Endothelial cell of umbilical vein (primary cell): Measurements from ENCODE around the gene CLSTN2. TPM values are rescaled to one million over a fixed set of nuclear protein-coding genes. Genes with fewer than 3 reads are reported as not detected.

Experiments
- BruUV-seq: library from RNA; stranded (reverse); fragments of 400-500 nt; replicated peaks from 2 replicates; lab custom pipeline; 2021; lab: Mats Ljungman, UMichigan
- CTCF ChIA-PET: fragments of 300-600, 350-600 bp; sonication (Branson Sonifier 250); formaldehyde crosslinking; loops from one replicate; lab custom pipeline; 2021; ENCODE audit warnings: antibody characterized with exemption, inconsistent platforms; lab: Charles Lee
- POLR2A ChIA-PET: fragments of 300-600, 350-600 bp; sonication (Branson Sonifier 250); formaldehyde crosslinking; loops from one replicate; lab custom pipeline; 2021; ENCODE audit warnings: antibody characterized with exemption, inconsistent platforms; lab: Charles Lee
- DNase-seq: peaks from one replicate; pipeline ENCODE4 v3.0.0-alpha.2; 2011; ENCODE audit warnings: low read depth, low spot score
- FAIRE-seq: peaks from 2 replicates; lab custom pipeline; 2011; peaks lifted over from hg19 to GRCh38; lab: Jason Lieb, UNC
- H2AFZ ChIP-seq: 2 replicates; pipeline ENCODE4 v1.6.0; 2012; ENCODE audit warnings: low read depth, low read length, control low read depth, inconsistent platforms
- H3K27ac ChIP-seq: 2 replicates; pipeline ENCODE4 v1.5.1; 2011; ENCODE audit warnings: low read depth, mild to moderate bottlenecking, control low read depth, low read length, moderate library complexity; ENCODE audit not compliant: insufficient read depth
- H3K27me3 ChIP-seq, 2 experiments: 2 replicates each; pipeline versions ENCODE4 v1.6.0 to v1.6.1; 2011; ENCODE audit warnings: low read length in 2 of 2, mixed read lengths in 1 of 2; ENCODE audit not compliant: control insufficient read depth in 2 of 2, insufficient read depth in 2 of 2
- H3K36me3 ChIP-seq, 2 experiments: 2 replicates in 1 of 2; 3 replicates in 1 of 2; pipeline ENCODE4 v1.5.1; 2011; ENCODE audit warnings: low read length in 2 of 2, mild to moderate bottlenecking in 1 of 2, moderate library complexity in 1 of 2; ENCODE audit not compliant: control insufficient read depth in 2 of 2, insufficient read depth in 2 of 2; ENCODE audit errors: extremely low read depth in 1 of 2
- H3K4me1 ChIP-seq: 3 replicates; pipeline ENCODE4 v1.5.1; 2011; ENCODE audit warnings: mild to moderate bottlenecking, low read length; ENCODE audit not compliant: control insufficient read depth, insufficient read depth; ENCODE audit errors: extremely low read depth
- H3K4me2 ChIP-seq: 2 replicates; pipeline ENCODE4 v1.6.1; 2011; ENCODE audit warnings: low read length, control low read depth, mixed read lengths; ENCODE audit not compliant: insufficient read depth
- H3K4me3 ChIP-seq, 3 experiments: fragments of 200-600 bp in 1 of 3; sonication (generic), shearing (Covaris generic) in 1 of 3; replicated peaks in 1 of 3; 2 replicates each; pipeline ENCODE4 v1.5.1; 2011 to 2016; ENCODE audit warnings: control low read depth in 3 of 3, low read length in 3 of 3, mild to moderate bottlenecking in 2 of 3, inconsistent platforms in 1 of 3, low read depth in 1 of 3, moderate library complexity in 1 of 3; ENCODE audit not compliant: insufficient read depth in 1 of 3
- H3K79me2 ChIP-seq: 2 replicates; pipeline ENCODE4 v1.6.0; 2012; ENCODE audit warnings: low read length, inconsistent platforms; ENCODE audit not compliant: control insufficient read depth, insufficient read depth
- H3K9ac ChIP-seq: replicated peaks from 2 replicates; pipeline ENCODE3; 2011; ENCODE audit warnings: low read length, control low read depth; ENCODE audit not compliant: insufficient read depth; ENCODE audit errors: extremely low read depth
- H3K9me1 ChIP-seq: replicated peaks from 3 replicates; pipeline ENCODE4 v1.6.0; 2011; ENCODE audit warnings: mild to moderate bottlenecking, low read length; ENCODE audit not compliant: control insufficient read depth, insufficient read depth; ENCODE audit errors: extremely low read depth
- H3K9me3 ChIP-seq: replicated peaks from 2 replicates; pipeline ENCODE4 v1.5.1; 2012; ENCODE audit warnings: low read length, inconsistent platforms; ENCODE audit not compliant: control insufficient read depth, insufficient read depth
- H4K20me1 ChIP-seq: replicated peaks from 2 replicates; pipeline ENCODE3; 2011; ENCODE audit warnings: mild to moderate bottlenecking, low read length; ENCODE audit not compliant: control insufficient read depth, insufficient read depth; ENCODE audit errors: extremely low read depth
- EZH2 ChIP-seq: IDR thresholded peaks from 2 replicates; pipeline ENCODE4 v1.6.1; 2012; ENCODE audit warnings: borderline replicate concordance, low read depth, mild to moderate bottlenecking, moderate library complexity, low read length, inconsistent platforms; ENCODE audit not compliant: severe bottlenecking
- FOS ChIP-seq: IDR thresholded peaks from 2 replicates; pipeline ENCODE4 v1.6.1; 2011; ENCODE audit warnings: mild to moderate bottlenecking, low read length, moderate library complexity, borderline replicate concordance; ENCODE audit not compliant: insufficient read depth
- GATA2 ChIP-seq: IDR thresholded peaks from 2 replicates; pipeline ENCODE4 v1.7.0; 2011; ENCODE audit warnings: low read depth, mild to moderate bottlenecking, moderate library complexity, mixed read lengths, low read length; ENCODE audit not compliant: insufficient read length, insufficient read depth
- MAX ChIP-seq: IDR thresholded peaks from 2 replicates; pipeline ENCODE4 v1.6.1; 2011; ENCODE audit not compliant: insufficient read depth, insufficient read length
- MYC ChIP-seq: IDR thresholded peaks from one replicate; pipeline ENCODE4 v1.6.1; 2011; ENCODE audit warnings: mild to moderate bottlenecking, low read depth, low read length
- POLR2A ChIP-seq: IDR thresholded peaks from 2 replicates; pipeline ENCODE4 v1.6.1; 2012; ENCODE audit warnings: low read depth, mild to moderate bottlenecking, control low read depth, low read length
- POLR2AphosphoS5 ChIP-seq: IDR thresholded peaks from 2 replicates; pipeline ENCODE4 v1.6.1; 2012; ENCODE audit warnings: low read depth, mild to moderate bottlenecking, control low read depth, low read length, moderate library complexity; ENCODE audit not compliant: insufficient read depth
- dilution Hi-C: fragments of 300-500 bp; cut with MboI; formaldehyde crosslinking; loops from one replicate; pipeline ENCODE4 v1.15.0; 2019; ENCODE audit warnings: low sequenced_read_pairs; ENCODE audit not compliant: extremely low pct_ligation_motif_present
- intact Hi-C: fragments of 100-400 bp; cut with micrococcal nuclease; formaldehyde crosslinking; loops from one replicate; pipeline ENCODE4 v1.10.0; 2022
- polyA plus RNA-seq, 4 experiments: library from polyadenylated mRNA; depleted of rRNA in 3 of 4; stranded (reverse) in 3 of 4; unstranded in 1 of 4; fragments of >200 nt; gene quantifications; 2 replicates each; pipeline versions ENCODE4 v1.2.1 to v1.2.3, GENCODE V29; 2011 to 2012; ENCODE audit warnings: missing spikeins in 1 of 4
- total RNA-seq: library from RNA; stranded (reverse); gene quantifications from 2 replicates; pipeline ENCODE4 v1.2.3, GENCODE V29; 2021
- TF ChIP-seq, protein P1 (sequence below), 2 donors: IDR thresholded peaks; 1 replicate in 1 of 2; 2 replicates in 1 of 2; pipeline ENCODE4 v1.5.1; 2011; ENCODE audit warnings: low read length in 2 of 2, mild to moderate bottlenecking in 2 of 2, moderate library complexity in 2 of 2, control low read depth in 1 of 2, inconsistent platforms in 1 of 2, low read depth in 1 of 2; ENCODE audit not compliant: insufficient read depth in 1 of 2; ENCODE audit errors: extremely low read depth in 1 of 2

The CLSTN2 gene
- total and polyA plus RNA-seq, 2 donors (not counting 3 experiments of a cell fraction or from before 2014, with no cell fraction given) = 0.26 to 0.38 TPM

- FAIRE-seq (no peak), DNase-seq (no peak)
- H3K4me1 ChIP-seq = no peaks in the 10 kb centered on the region
- H3K27ac ChIP-seq = no peak overlapping the region
- intact Hi-C loops = no loop called here
- dilution Hi-C loops = no loop called here
- no peak for TF ChIP-seq FOS
- no peak for TF ChIP-seq MAX
- no peak for TF ChIP-seq MYC
- no peak for TF ChIP-seq EZH2
- TF ChIP-seq, protein P1, sequence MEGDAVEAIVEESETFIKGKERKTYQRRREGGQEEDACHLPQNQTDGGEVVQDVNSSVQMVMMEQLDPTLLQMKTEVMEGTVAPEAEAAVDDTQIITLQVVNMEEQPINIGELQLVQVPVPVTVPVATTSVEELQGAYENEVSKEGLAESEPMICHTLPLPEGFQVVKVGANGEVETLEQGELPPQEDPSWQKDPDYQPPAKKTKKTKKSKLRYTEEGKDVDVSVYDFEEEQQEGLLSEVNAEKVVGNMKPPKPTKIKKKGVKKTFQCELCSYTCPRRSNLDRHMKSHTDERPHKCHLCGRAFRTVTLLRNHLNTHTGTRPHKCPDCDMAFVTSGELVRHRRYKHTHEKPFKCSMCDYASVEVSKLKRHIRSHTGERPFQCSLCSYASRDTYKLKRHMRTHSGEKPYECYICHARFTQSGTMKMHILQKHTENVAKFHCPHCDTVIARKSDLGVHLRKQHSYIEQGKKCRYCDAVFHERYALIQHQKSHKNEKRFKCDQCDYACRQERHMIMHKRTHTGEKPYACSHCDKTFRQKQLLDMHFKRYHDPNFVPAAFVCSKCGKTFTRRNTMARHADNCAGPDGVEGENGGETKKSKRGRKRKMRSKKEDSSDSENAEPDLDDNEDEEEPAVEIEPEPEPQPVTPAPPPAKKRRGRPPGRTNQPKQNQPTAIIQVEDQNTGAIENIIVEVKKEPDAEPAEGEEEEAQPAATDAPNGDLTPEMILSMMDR (IDR thresholded peaks at IDR 0.05; ENCODE audit: extremely low read depth in 1 of 2, insufficient read depth in 1 of 2, low read depth in 1 of 2, low read length in 2 of 2) = no peak
- no peak for TF ChIP-seq POLR2AphosphoS5
- TF ChIP-seq GATA2 = no peak
- TF ChIP-seq POLR2A = no peak
- BruUV-seq = no TSS peak
- no peak overlapping the region for H3K4me3 ChIP-seq
- no peak overlapping the region for H2AFZ ChIP-seq
- no peak overlapping the region for H3K4me2 ChIP-seq
- no peaks in the 10 kb centered on the region for H4K20me1 ChIP-seq
- H3K27me3 ChIP-seq = no peaks in the 10 kb centered on the region
- H3K9ac ChIP-seq = no peak overlapping the region
- no peaks in the 10 kb centered on the region for H3K79me2 ChIP-seq
- no peaks in the 10 kb centered on the region for H3K9me3 ChIP-seq
- no peaks in the 10 kb centered on the region for H3K9me1 ChIP-seq
- no peaks in the 10 kb centered on the region for H3K36me3 ChIP-seq
- CTCF ChIA-PET = no interaction called here
- POLR2A ChIA-PET = no interaction called here
Observed at GRCh38 chr3:140341817-140342403, 406.9 kb downstream of the CLSTN2 start.
